ENCODE results near the gene LCORL.
"Not testable (repeated sequence)": the region's sequence is repeated elsewhere in the genome, so short reads cannot be mapped to it uniquely, and the experiment has no call there.

LCORL gene

DNA sequence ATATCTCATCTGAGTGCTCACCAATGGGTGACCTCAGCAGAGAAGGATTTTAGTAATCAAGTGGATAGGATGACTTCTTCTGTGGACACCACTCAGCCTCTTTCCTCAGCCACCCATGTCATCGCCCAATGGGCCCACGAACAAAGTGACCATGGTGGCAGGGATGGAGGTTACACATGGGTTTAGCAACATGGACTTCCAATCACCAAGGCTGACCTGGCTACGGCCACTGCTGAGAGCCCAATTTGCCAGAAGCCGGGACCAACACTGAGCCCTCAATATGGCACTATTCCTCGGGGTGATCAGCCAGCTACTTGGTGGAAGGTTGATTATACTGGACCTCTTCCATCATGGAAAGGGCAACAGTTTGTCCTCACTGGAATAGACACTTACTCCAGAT is 97.4 kb downstream of the LCORL start:
- DNase-seq: no peak

DNA sequence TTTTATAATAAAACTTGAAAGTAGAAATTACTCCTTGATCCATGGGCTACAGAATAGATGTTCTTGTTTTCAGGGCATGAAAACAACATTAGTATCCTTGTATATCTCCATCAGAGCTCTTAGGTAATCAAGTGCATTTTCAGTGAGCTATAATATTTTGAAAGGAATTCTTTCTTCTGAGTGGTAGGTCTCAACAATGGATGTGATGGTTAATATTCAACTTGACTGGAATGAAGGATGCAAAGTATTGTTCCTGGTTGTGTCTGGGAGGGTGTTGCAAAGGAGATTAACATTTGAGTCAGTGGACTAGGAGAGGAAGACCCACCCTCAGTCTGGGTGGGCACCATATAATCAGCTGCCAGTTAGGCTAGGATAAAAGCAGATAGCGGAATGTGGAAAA is 100.1 kb downstream of the LCORL start:
- DNase-seq: no peak

DNA sequence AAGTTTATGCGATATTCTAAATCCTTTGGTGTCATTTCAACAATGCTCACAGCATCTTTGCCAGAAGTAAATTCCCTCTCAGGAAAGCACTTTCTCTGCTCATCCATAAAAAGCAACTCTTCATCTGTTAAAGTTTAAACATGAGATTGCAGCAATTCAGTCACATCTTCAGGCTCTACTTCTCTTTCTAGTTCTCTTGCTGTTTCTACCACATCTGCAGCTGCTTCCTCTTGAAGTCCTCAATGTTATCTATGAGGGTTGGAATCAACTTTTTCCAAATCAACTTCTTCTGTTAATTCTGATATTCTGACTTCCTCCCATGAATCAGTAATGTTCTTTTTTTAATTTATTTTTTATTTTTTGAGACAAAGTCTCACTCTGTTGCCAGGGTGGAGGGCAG is 100.9 kb downstream of the LCORL start:
- DNase-seq: peak; percentile 14

DNA sequence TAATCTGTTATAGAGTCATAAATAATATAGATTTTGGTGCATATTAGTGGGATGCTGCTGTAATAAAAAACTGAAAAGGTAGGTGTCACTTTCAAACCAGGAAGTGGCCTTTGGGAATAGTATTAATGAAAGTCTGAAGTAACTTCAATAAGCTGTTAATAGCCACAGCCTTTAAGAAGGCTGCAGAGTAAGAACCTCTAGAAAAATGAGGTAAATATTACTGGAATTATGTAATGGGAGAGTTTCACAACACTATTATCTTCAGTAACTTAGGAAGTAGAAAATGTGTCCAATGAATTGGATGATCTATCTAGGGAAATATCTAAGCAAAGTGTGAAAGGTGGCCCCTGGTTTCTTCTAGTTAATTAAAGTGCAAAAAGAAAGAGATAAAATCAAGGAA is 106.1 kb downstream of the LCORL start:
- no peak for DNase-seq

DNA sequence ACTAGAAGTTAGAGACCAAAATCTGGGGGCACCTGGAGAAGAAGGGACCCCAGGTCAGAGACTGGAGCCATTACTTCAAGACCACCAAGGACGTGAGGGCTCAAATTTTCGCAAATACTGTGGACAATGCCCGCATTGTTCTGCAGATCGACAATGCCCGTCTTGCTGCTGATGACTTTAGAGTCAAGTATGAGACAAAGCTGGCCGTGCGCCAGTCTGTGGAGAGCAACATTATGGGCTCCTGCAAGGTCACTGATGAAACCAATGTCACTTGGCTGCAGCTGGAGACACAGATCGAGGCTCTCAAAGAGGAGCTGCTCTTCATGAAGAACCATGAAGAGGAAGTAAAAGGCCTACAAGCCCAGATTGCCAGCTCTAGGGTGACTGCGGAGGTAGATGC is 109.5 kb downstream of the LCORL start:
- no peak for DNase-seq

DNA sequence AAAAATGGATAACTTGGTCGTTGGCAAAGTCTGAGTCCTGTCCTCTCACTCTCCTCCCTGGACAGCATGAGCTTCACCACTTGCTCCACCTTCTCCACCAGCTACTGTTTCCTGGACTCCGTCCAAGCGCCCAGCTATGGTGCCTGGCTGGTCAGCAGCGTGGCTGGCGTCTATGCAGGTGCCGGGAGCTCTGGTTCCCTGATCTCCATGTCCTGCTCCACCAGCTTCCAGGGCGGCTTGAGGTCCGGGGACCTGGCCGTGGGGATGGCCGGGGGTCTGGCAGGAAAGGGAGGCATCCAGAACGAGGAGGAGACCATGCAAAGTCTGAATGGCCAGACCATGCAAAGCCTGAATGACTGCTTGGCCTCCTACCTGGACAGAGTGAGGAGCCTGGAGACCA is 109.9 kb downstream of the LCORL start:
- no peak for DNase-seq

DNA sequence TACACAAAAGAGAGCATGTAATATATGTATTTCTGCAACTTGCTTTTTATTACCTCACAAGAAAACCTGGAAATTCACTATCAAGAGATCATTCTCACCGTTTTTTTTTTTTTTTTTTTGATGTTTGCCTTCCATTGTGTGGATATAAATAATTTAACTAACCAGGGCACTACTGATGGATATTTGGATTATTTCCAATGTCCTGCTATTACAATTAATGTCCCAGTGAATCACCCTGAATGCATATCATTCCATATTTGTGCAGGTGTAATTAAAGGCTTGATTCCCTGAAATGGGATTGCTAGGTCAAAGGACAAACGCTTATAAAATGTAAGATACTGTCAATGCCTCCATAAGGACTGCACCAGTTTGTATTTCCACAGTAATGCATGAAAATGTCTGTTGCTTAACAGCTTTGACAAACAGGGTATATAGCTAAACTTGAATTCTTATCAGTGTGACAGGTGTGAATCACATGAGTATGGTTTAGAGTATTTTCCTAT is 123.0 kb downstream of the LCORL start:
- DNase-seq: no peak

DNA sequence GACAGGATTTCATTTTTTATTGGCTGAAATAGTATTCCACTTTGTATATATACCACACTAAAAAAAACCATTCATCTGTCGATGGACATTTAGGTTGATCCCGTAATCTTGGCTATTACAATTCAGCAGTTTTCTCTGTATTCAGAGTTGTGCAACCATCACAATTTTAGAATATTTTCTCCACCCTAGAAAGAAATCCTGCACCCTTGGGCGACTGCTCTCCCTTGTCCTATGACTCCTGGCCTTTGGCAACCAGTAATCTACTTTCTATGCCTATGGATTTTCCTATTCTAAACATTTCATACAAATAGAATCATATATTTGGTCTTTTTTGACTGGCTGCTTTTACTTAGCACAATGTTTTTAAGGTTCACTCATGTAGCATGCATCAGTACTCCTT is 126.1 kb downstream of the LCORL start:
- no peak for DNase-seq

DNA sequence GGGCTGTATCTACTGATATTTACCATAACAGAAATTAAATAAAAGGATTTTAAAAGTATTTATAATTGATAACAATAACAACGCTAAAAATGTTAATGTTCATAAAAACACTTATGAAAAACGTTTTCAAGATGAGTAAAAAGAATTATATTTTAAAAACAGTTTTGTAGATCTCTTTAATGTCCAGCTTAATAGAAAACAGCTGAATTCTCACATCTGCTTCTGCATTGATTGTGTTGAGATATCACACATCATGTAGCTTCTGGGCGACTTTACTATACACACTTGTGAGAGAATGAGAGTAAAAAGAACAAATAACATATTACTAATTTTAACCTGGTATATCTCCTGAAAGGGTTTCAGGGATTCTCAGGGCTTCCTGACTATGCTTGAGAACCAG is 127.1 kb downstream of the LCORL start:
- DNase-seq: no peak

DNA sequence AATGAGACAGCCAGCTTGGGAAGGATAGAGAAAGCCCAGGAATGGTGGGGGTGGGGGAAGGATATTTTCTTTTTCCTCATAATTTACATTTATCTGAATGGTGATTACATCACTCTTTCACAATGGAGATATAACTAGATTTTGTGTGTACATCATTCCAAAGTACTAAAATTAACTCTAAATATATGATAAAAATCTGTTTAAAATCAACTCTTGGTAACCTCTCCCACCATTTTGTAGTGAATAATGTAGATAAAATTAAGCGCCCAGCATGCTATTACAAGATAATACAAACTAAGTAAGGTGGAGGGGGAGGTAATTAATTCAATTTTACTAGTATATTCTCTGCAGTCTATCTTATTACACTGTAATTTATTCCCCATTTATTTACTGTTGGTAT is 131.9 kb downstream of the LCORL start:
- no peak for DNase-seq

DNA sequence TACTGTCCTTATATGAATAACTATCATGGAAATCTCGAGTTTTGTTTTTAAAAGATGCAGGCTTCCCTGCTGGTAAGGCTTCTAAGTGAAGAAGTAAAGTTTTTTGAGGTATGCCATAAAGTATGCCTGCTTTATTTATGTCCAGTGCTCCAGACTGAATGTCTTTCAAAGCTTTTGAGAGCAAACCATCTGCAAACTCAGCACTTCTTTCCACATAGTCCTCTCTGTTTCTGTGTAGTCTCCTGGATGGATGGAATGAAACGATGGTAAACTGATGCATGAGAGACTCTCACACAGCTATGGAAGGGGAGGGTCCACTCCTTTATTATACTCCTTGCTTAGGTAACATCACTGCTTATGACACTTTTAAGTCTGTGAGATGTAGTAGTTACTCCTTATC is 137.0 kb downstream of the LCORL start:
- no peak for DNase-seq

DNA sequence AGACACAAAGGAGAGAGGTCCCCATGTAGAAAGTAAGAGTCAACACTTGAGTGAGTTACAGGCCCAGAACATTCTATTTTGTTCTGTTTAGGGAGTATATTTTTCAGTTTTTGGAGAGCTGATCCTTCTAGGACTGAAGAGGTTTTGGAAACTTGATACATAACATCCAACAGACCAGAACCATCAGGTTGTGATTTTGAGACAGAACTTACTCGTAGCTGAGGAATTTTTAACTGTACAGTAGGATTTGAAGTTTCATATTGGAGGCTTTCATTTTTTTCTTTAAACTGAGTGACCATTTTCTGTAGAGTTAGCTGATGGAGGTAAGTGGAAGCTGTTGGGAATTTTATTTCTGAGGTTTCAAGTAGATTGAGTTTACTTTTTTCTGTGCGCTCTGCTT is 137.5 kb downstream of the LCORL start:
- DNase-seq: no peak

DNA sequence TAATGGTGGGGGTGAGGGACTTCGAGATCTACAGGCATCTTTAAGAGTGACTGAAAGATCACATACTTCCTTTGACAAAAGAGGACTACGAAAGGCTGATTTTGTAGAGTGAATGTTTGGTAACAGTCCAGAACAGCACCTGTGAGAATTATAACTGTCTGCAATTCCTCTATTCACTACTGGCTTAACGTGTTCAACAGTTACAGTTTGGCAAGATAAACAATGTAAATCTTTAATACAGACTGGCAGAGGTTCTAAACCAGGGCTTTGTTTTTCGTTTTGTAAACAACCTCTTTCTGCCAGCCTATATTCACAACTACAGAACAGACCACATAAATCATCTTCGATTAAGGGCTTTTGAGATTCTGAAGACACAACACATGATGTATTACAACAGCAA is 143.9 kb downstream of the LCORL start:
- DNase-seq: no peak

DNA sequence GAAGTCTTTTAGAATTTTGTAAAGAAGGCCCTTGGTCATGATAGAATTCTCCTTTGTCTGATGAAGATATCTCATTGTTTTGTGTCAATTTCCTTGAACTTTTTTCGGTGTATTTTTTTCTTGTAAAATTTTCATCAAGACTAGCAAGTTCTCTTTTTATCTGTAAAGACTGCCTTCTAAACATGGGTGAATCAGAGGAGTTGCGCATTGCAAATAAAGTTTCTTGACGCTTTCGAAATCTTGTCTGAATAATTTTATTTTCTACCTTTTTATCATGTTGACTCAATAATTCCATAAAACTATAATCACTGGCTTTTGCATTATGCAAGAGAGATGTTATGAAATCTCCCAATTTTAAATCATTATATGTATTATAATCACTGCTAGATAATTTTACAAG is 144.6 kb downstream of the LCORL start:
- no peak for DNase-seq

DNA sequence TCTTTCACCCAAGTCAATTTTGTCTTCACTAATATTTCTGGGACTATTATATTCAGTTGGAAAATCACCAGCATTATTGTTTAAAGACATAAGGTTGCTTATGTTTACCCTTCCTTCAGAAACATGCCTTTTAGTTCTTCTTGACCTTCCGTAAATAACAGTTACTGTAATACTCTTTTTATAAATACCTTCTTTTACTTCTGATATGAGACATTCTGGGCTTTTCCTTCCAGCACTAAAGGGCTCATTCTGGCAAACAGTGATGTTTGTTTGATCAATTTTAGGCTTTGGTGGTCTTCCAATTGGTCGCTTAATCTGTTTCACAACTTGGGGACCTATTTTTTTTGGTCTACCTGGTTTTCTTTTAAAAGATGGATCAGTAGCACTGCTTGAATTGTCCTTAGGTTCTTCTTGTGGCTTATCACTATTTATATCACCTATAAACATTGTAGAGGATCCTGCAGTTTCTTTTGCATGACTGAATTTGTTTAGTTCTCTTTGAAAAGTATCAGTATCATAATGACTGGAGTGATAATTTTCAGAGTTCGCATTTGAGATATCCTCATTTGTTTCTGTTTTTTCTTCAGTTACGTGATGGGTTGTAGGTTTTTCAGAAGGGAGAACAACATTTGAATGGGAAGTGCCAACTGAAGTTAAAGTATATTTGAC is 146.0 kb downstream of the LCORL start:
- DNase-seq: no peak

DNA sequence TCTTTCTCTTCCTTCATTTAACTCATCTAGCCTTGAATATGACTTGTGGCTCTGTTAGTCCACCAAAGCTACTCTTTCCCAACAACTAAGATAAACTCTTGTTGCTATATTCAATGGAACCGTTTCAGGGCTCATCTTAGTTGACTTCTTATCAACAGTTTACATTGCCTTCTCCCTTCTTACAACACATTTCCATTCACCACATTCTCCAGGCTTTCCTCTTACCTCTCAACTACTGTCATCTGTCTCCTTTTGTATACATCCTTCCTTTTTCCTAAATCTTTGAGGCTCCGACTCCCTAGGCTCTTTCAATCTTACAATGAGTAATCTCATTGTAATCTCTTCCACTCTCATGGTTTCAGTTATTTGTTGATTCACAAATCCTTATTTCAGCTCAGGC is 152.2 kb downstream of the LCORL start:
- DNase-seq: no peak

DNA sequence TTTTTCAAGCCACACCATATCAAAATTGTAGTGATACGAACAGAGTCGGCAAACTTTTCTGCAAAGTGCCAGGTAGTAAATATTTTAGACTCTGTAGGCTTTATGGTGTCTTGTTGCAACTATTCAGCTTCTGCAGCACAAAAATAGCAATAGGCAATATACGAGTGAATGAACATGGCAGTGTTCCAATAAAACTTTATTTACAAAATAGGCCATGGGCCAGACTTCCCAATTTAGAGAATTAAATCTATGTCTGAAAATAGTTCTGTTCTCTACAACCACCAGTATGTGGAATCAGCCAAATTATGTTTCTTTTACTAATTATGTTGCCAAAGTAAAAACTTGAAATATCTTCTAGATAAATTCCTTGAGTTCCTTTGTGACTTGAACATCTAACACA is 154.3 kb downstream of the LCORL start:
- no peak for DNase-seq

DNA sequence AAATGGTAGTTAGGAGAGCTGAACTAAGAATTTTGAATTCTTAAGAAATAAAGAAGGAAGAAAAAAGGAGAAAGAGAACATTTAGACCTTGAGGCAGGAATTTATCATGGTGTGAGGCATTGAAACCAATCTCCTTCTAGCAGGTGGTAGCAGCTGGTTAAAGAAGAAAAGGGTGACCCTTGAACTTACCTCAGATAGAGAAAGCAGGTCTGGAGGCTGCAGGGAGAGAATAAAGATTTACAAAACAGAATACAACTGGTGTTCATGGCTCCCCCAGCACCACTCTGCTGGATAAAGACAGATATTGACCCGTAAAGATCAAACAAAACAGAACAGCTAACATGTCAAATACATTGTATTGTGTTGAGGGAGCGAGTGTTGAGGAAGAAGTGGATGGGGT is 154.7 kb downstream of the LCORL start:
- DNase-seq: no peak

DNA sequence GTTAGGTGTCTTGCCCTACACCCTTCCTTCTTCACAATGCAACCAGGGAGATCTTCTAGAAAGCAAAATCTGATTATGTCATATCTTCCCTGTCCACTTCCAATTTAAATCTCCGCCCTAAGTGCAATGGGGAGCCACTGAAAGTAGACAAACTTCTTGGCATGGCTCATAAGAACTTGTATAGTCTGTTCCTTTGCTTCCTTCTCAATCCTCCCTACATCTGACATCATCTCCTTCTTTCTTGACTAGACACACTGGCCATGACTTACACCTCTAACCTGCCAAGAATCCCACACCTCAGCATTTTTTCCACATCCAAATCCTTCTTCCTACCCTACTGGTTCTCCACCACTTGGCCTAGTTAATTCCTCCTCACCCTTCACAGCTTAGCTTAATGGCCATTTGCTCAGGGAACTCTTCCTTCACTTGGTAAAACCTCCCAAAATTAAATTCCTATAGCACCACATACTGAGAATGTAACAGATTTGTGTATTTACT is 155.6 kb downstream of the LCORL start:
- no peak for DNase-seq

DNA sequence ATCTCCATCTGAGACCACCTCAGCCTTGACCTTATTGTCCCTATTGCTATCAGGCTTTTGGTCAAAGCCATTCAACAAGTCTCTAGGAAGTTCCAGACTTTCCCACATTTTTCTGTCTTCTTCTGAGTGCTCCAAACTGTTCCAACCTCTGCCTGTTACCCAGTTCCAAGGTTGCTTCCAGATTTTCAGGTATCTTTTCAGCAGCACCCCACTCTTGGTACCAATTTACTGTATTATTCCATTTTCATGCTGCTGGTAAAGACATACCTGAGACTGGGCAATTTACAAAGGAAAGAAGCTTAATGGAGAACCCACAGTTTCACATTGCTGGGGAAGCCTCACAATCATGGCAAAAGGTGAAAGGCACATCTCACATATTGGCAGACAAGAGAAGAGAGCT is 159.6 kb downstream of the LCORL start:
- not testable (repeated sequence) for DNase-seq

DNA sequence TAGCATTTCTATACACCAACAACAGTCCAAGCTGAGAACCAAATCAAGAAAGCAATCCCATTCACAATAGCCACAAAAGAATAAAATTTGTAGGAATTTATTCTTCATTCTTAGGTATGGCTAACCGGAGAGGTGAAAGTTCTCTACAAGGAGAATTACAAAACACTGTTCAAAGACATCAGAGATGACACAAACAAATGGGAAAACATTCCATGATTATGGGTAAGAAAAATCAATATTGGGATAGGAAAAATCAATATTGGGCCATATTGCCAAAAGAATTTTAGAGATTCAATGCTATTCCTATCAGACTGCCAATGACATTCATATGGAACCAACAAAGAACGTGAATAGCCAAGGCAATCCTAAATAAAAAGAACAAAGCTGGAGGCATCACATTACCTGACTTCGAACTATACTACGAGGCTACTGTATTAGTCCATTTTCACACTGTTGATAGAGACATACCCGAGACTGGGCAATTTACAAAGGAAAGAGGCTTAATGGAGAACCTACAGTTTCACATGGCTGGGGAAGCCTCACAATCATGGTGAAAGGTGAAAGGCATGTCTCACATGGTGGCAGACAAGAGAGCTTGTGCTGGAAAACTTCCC is 161.7 kb downstream of the LCORL start:
- no peak for DNase-seq

DNA sequence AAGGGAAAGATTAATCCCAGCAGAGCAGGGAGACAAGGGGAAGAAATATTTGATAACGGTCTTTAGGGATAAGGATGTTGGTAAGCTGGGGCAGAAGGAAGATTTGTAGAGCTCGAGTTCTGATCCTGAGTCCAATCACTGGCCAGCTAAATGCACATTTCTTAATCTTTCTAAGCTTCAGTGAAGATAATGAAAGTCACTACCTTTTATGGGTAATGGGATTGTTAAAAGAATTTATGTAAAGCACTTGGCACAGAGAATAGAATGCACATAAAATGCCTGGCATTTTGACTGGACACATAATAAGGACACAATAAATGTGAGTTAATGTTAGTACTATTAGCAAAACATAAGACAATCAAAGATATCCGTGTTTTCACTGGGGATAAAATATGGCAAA is 167.5 kb downstream of the LCORL start:
- no peak for DNase-seq

DNA sequence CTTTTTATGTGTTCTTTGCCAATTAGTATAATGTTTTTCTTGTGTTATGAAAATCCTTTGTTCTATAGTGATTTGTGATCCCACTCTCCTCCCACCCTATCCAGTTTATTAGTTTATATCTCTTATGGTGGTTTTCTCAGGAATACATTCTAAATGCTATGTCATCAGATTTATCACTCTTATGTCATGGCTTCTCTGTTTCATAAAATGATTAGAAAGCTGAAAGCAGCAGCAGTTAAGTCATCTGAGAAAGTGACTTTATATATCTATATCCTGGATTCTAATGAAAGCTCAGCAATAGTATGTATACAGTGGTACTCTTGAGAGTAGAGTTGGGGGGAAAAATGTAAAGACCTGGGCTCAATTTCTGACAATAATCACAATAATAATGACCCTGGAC is 169.6 kb downstream of the LCORL start:
- no peak for DNase-seq

DNA sequence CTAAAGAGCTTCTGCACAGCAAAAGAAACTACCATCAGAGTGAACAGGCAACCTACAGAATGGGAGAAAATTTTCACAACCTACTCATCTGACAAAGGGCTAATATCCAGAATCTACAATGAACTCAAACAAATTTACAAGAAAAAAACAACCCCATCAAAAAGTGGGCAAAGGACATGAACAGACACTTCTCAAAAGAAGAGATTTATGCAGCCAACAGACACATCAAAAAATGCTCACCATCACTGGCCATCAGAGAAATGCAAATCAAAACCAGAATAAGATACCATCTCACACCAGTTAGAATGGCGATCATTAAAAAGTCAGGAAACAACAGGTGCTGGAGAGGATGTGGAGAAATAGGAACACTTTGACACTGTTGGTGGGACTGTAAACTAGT is 171.3 kb downstream of the LCORL start:
- DNase-seq: not testable (repeated sequence)

DNA sequence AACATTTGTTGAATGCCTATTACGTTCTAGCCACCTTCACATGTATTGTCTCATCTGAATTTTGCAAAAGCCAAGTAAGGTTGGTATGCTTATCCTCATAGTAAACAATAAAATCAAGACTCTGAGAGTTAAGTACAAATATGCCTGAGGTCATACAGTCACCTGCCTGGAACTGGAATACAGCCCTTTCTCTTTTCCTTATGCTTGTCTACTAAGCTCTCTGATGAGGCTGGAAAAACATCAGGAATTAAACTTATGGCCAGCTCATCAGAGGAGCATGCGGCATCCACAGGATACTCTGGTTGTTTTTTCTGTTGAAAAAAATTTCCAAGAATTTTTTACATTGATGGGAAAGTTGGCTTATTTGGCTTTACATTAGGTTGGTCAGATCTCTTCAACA is 175.3 kb downstream of the LCORL start:
- no peak for DNase-seq

Measured in hematopoietic multipotent progenitor cell treated with erythropoietin and hydrocortisone succinate and interleukin-3 and kit ligand, for 6 days (in vitro differentiated cells).